Panc1 (cell line): Measurements from ENCODE around the gene CXCL17. TPM values are rescaled to one million over a fixed set of nuclear protein-coding genes. Genes with fewer than 3 reads are reported as not detected.

ENCODE experiments used
- ATAC-seq: fragments of 200-7000 bp; cut with Tn5 transposase; 2 replicates; pipeline ENCODE4 v1.9.1; 2020; ENCODE audit warnings: mild to moderate bottlenecking, moderate library complexity
- BruUV-seq: library from RNA; stranded (reverse); fragments of 400-500 nt; replicated peaks from 2 replicates; lab custom pipeline; 2021; lab: Mats Ljungman, UMichigan
- CTCF ChIA-PET: fragments of 300-600 bp; sonication (Branson Sonifier 250); formaldehyde crosslinking; loops from one replicate; lab custom pipeline; 2022; ENCODE audit warnings: antibody characterized with exemption; lab: Charles Lee
- POLR2A ChIA-PET: fragments of 300-600 bp; sonication (Branson Sonifier 250); formaldehyde crosslinking; loops from one replicate; lab custom pipeline; 2022; ENCODE audit warnings: antibody characterized with exemption; lab: Charles Lee
- DNase-seq: peaks from one replicate; pipeline ENCODE4 v3.0.0-alpha.2; 2010; ENCODE audit warnings: low read depth, low spot score
- H3K27ac ChIP-seq: 2 replicates; pipeline ENCODE4 v1.5.1; 2011; ENCODE audit warnings: mild to moderate bottlenecking, low read length, inconsistent platforms
- H3K27me3 ChIP-seq: fragments of 200-500 bp; sonication (Bioruptor generic); 2 replicates; pipeline ENCODE4 v1.6.0; 2014; ENCODE audit warnings: low read length, inconsistent platforms; ENCODE audit not compliant: control insufficient read depth, insufficient read depth
- H3K36me3 ChIP-seq: fragments of 200-500 bp; sonication (Bioruptor generic); 2 replicates; pipeline ENCODE4 v1.5.1; 2014; ENCODE audit warnings: inconsistent platforms, mild to moderate bottlenecking, low read length, moderate library complexity; ENCODE audit not compliant: control insufficient read depth, insufficient read depth
- H3K4me1 ChIP-seq: 2 replicates; pipeline ENCODE4 v1.5.1; 2011; ENCODE audit warnings: inconsistent platforms, mild to moderate bottlenecking, low read length, moderate library complexity; ENCODE audit not compliant: control insufficient read depth, insufficient read depth
- H3K4me3 ChIP-seq, 2 experiments: 2 replicates each; pipeline ENCODE4 v1.5.1; 2011 to 2012; ENCODE audit warnings: low read depth in 2 of 2, low read length in 2 of 2, mild to moderate bottlenecking in 2 of 2, inconsistent platforms in 1 of 2, moderate library complexity in 1 of 2
- H3K9me3 ChIP-seq: fragments of 200-500 bp; sonication (Bioruptor generic); 2 replicates; pipeline ENCODE4 v1.5.1; 2014; ENCODE audit warnings: low read depth, mild to moderate bottlenecking, inconsistent platforms, low read length, moderate library complexity; ENCODE audit not compliant: control insufficient read depth, insufficient read depth
- POLR2AphosphoS5 ChIP-seq: IDR thresholded peaks from 2 replicates; pipeline ENCODE4 v1.6.1; 2012; ENCODE audit warnings: mild to moderate bottlenecking, low read depth, low read length, moderate library complexity
- SIN3A ChIP-seq: IDR thresholded peaks from 2 replicates; pipeline ENCODE4 v1.6.1; 2012; ENCODE audit warnings: low read depth, mild to moderate bottlenecking, low read length, moderate library complexity, borderline replicate concordance; ENCODE audit not compliant: insufficient read depth
- TCF7L2 ChIP-seq: IDR thresholded peaks from 2 replicates; pipeline ENCODE4 v1.6.1; 2011; ENCODE audit warnings: mild to moderate bottlenecking, low read depth, low read length, inconsistent platforms
- in situ Hi-C: cut with HindIII; loops from 2 replicates; pipeline ENCODE4 v1.10.0; 2016; ENCODE audit warnings: low sequenced_read_pairs, low pct_unique_long_range_greater_than_20kb
- intact Hi-C: fragments of 100-400 bp; cut with micrococcal nuclease; formaldehyde crosslinking; loops from one replicate; pipeline ENCODE4 v1.10.0; 2022; ENCODE audit not compliant: unreplicated experiment
- total RNA-seq: library from RNA; stranded (reverse); gene quantifications from one replicate; pipeline ENCODE4 v1.2.1, GENCODE V29; 2021; ENCODE audit not compliant: unreplicated experiment
- TF ChIP-seq, protein P1 (sequence below): fragments of 450-650 bp; IDR thresholded peaks from 2 replicates; pipeline ENCODE4 v1.5.1; 2017; ENCODE audit warnings: mild to moderate bottlenecking
- TF ChIP-seq, protein P2 (sequence below), 2 experiments: IDR thresholded peaks; 2 replicates each; pipeline ENCODE4 v1.6.1; 2011 to 2012; ENCODE audit warnings: low read depth in 2 of 2, control low read depth in 1 of 2, low read length in 1 of 2, mild to moderate bottlenecking in 1 of 2, moderate library complexity in 1 of 2; ENCODE audit not compliant: insufficient read depth in 1 of 2

Gene CXCL17
- total RNA-seq, 1 experiment from 2014 or later, result not detected

DNA sequence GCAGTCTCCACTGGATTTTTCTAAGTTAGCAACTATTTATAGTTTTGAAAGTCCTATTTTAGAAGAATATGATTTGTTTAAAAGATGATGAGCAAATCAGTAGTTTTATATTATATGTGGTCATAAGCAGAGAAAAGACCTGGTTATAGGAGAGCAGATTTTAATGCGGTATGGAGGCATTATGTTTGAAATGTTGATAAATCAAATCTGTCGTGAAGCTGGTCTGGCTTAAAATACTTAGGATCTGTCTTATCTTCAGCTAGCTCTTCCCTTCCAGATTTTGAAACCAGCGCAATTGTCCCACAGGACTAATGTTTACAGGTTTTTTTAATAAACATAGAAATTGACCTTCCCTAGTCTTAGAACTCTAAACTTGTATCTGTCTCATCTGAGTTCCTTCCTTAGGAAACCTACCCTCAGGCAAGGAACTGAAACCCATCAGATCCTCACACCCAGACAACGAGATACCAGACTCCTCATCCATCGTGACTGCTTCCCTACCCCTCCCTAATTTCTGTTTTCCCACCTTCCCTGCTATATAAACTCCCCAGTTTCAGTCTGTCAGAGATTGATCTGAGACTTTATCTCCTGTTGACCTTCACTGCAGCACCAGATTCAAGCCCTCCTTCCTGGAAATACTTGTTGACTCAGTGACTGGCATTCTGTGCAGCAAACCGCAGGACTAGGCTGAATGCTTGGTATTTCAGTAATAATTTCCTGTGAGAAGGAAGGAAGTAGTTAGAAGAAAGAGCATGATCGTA is 37.8 kb upstream of the CXCL17 start:
- ChIA-PET POLR2A (no interaction called here), CTCF (no interaction called here)
- no peaks in the 10 kb centered on the region for H3K27me3 ChIP-seq
- no peaks in the 10 kb centered on the region for H3K9me3 ChIP-seq
- intact Hi-C loops (no loop called here), in situ Hi-C loops (no loop called here)
- H3K4me3 ChIP-seq, result no peak overlapping the region
- no TSS peak for BruUV-seq
- H3K4me1 ChIP-seq, result no peaks in the 10 kb centered on the region; the same call in 1 of the 2 replicates
- ATAC-seq, result no peak
- no peaks in the 10 kb centered on the region for H3K36me3 ChIP-seq
- H3K27ac ChIP-seq, result no peak overlapping the region
- DNase-seq, result no peak
- TF ChIP-seq SIN3A (no peak), TCF7L2 (no peak), POLR2AphosphoS5 (no peak)
- TF ChIP-seq, protein P1, sequence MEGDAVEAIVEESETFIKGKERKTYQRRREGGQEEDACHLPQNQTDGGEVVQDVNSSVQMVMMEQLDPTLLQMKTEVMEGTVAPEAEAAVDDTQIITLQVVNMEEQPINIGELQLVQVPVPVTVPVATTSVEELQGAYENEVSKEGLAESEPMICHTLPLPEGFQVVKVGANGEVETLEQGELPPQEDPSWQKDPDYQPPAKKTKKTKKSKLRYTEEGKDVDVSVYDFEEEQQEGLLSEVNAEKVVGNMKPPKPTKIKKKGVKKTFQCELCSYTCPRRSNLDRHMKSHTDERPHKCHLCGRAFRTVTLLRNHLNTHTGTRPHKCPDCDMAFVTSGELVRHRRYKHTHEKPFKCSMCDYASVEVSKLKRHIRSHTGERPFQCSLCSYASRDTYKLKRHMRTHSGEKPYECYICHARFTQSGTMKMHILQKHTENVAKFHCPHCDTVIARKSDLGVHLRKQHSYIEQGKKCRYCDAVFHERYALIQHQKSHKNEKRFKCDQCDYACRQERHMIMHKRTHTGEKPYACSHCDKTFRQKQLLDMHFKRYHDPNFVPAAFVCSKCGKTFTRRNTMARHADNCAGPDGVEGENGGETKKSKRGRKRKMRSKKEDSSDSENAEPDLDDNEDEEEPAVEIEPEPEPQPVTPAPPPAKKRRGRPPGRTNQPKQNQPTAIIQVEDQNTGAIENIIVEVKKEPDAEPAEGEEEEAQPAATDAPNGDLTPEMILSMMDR, result no peak
- TF ChIP-seq, protein P2, sequence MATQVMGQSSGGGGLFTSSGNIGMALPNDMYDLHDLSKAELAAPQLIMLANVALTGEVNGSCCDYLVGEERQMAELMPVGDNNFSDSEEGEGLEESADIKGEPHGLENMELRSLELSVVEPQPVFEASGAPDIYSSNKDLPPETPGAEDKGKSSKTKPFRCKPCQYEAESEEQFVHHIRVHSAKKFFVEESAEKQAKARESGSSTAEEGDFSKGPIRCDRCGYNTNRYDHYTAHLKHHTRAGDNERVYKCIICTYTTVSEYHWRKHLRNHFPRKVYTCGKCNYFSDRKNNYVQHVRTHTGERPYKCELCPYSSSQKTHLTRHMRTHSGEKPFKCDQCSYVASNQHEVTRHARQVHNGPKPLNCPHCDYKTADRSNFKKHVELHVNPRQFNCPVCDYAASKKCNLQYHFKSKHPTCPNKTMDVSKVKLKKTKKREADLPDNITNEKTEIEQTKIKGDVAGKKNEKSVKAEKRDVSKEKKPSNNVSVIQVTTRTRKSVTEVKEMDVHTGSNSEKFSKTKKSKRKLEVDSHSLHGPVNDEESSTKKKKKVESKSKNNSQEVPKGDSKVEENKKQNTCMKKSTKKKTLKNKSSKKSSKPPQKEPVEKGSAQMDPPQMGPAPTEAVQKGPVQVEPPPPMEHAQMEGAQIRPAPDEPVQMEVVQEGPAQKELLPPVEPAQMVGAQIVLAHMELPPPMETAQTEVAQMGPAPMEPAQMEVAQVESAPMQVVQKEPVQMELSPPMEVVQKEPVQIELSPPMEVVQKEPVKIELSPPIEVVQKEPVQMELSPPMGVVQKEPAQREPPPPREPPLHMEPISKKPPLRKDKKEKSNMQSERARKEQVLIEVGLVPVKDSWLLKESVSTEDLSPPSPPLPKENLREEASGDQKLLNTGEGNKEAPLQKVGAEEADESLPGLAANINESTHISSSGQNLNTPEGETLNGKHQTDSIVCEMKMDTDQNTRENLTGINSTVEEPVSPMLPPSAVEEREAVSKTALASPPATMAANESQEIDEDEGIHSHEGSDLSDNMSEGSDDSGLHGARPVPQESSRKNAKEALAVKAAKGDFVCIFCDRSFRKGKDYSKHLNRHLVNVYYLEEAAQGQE (IDR thresholded peaks at IDR 0.05; ENCODE audit: insufficient read depth in 1 of 2, low read depth in 2 of 2, low read length in 1 of 2), result no peak

DNA sequence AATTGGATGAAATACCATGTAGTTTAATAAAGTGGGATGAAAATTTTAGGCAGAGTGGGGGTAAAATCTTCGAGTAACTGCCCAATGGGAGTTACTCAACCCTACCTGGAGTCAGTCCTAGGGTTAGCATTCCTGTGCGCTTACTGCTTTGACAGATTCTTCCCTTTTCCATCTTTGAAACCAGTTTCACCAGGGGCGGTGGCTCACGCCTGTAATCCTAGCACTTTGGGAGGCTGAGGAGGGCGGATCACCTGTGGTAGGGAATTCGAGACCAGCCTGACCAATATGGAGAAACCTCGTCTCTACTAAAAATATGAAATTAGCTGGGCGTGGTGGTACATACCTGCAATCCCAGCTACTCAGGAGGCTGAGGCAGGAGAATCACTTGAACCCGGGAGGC is 37.0 kb upstream of the CXCL17 start:
- Histone ChIP-seq H3K4me1 (no peaks in the 10 kb centered on the region; the same call in 1 of the 2 replicates), H3K9me3 (no peaks in the 10 kb centered on the region), H3K4me3 (no peak overlapping the region), H3K36me3 (no peaks in the 10 kb centered on the region), H3K27ac (no peak overlapping the region), H3K27me3 (no peaks in the 10 kb centered on the region)
- no TSS peak for BruUV-seq
- ChIA-PET POLR2A (no interaction called here), CTCF (no interaction called here)
- in situ Hi-C loops (no loop called here), intact Hi-C loops (no loop called here)
- DNase-seq (no peak), ATAC-seq (no peak)
- TF ChIP-seq POLR2AphosphoS5 (no peak), SIN3A (no peak), TCF7L2 (no peak)
- TF ChIP-seq, protein P1, result no peak
- TF ChIP-seq, protein P2 (IDR thresholded peaks at IDR 0.05; ENCODE audit: insufficient read depth in 1 of 2, low read depth in 2 of 2, low read length in 1 of 2), result no peak
